Kidney glomerular epithelial cell (primary cell): ENCODE measurements around the gene ACSF3.
"Not testable (repeated sequence)": the region's sequence is repeated elsewhere in the genome, so short reads cannot be mapped to it uniquely, and the experiment has no call there.

Source experiments
- DNase-seq: peaks from one replicate; lab custom pipeline; 2025; lab: John Stamatoyannopoulos, UW

Gene ACSF3

GRCh38 chr16:89190150-89190958 lies 96.7 kb downstream of the ACSF3 start:
- DNase-seq, result no peak

DNA sequence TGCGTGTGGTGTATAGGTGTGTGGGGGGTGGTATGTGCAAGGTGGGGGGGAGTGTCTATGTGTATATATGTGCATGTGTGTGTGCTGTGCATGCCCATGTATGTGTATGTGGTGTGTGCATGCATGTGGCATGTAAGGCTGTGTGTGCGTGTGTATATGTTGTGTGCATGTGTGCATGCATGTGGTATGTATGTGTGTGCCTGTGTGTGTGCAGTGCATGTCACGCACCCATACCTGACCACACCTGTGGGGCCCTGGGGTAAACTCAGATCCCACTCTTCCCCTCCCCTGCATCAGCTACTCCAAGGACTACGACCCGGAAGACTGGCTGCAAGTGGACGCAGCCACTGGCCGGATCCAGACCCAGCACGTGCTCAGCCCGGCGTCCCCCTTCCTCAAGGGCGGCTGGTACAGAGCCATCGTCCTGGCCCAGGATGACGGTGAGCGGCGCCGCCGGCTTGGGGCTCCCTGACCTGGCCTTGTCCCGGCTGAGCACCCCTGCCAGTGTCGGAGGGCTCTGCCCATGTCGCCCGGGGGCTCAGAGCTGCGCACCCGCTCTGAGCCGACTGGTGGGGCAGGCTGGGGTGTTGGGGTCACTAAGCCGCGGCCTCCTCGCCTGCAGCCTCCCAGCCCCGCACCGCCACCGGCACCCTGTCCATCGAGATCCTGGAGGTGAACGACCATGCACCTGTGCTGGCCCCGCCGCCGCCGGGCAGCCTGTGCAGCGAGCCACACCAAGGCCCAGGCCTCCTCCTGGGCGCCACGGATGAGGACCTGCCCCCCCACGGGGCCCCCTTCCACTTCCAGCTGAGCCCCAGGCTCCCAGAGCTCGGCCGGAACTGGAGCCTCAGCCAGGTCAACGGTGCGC lies 97.6 kb downstream of the ACSF3 start:
- no peak for DNase-seq

GRCh38 chr16:89191901-89192185 lies 98.2 kb downstream of the ACSF3 start:
- DNase-seq, result no peak

DNA sequence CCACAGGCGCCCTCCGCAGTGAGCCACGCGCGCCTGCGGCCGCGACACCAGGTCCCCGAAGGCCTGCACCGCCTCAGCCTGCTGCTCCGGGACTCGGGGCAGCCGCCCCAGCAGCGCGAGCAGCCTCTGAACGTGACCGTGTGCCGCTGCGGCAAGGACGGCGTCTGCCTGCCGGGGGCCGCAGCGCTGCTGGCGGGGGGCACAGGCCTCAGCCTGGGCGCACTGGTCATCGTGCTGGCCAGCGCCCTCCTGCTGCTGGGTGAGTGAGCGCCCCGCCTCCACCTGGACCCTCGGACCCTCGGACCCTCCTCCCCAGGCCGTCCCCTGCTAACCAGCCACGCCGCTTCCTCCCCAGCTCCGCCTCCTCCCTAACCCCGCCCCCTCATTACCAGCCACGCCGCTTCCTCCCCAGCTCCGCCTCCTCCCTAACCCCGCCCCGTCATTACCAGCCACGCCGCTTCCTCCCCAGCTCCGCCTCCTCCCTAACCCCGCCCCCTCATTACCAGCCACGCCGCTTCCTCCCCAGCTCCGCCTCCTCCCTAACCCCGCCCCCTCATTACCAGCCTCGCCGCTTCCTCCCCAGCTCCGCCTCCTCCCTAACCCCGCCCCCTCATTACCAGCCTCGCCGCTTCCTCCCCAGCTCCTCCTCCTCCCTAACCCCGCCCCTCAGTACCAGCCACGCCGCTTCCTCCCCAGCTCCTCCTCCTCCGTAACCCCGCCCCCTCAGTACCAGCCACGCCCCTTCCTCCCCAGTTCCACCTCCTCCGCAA lies 98.7 kb downstream of the ACSF3 start:
- DNase-seq, result not testable (repeated sequence)

- no peak for DNase-seq
Measured at GRCh38 chr16:89192956-89193575, 99.4 kb downstream of the ACSF3 start.

- DNase-seq, result no peak
Measured at GRCh38 chr16:89193576-89194293, 100.1 kb downstream of the ACSF3 start.

- no peak for DNase-seq
Measured at GRCh38 chr16:89194340-89195311, 101.0 kb downstream of the ACSF3 start.

GRCh38 chr16:89195521-89196171 lies 102.0 kb downstream of the ACSF3 start:
- no peak for DNase-seq

DNA sequence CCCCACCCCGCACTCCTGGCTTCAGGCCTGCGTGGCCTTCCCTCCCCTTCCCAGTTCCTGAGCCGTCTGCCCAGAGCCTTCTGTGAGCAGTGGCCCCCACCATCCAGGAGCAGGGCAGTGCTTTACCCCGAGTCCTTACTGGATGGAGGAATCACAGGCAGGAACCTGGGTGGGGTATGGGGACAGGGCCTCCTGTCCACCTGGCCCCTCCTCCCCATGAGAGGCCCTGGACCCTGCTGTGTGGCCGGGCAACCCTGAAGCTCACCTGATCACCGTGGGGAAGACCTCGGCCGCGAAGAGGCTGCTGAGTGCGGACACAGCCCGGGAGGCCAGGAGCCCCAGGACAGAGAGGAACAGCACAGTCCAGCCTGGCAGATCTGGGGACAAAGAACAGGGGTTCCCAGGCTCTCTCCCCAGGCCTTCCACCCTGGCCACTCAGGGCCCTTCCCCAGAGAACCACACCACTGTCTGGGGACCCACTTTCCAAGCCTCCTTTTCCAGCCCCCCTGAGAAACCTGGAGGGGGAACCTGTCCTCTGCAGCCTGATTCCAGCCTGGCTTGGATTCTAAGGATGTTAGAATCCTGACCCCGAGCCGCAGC lies 103.5 kb downstream of the ACSF3 start:
- DNase-seq, result no peak

- no peak for DNase-seq
Measured at GRCh38 chr16:89197633-89198416, 104.2 kb downstream of the ACSF3 start.

DNA sequence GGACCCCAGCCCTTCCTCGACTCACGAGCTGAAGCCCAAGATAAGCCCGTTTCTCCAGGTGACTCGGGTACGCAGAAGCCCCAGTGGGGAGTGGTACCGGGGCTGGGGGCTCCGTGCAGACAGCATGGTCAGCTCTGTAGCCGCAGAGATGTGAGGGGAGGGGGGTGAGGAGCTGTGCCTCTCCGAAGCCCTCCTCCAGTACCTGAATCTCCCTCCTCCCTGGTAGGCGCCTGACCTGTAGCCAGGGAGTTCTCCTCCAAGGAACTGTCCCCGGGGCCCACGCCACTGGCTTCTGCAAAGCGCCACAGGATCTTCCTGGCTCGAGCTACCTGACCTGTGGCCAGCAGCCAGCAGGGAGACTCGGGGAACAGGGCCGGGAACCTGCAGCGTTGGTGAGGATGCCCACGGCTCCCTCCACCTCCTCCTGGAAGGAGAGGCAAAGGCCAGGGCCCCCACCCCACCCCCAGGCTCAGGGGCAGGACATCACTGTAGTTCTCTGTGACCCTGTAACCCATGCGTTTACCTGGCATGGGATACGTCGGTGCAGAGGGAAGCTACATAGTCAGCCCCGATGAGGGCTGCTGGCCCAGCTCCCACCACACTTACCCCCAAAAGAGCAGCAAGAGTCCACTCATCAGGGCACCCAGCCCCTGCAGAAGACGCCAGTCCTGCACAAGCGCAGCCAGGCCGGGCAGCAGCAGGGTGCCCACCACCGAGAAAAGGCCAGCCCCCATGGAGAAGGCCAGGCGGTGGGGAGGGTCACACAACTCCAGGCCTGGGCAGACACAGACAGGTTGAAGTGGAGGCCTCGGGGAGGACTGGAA lies 105.0 kb downstream of the ACSF3 start:
- DNase-seq, result no peak

DNA sequence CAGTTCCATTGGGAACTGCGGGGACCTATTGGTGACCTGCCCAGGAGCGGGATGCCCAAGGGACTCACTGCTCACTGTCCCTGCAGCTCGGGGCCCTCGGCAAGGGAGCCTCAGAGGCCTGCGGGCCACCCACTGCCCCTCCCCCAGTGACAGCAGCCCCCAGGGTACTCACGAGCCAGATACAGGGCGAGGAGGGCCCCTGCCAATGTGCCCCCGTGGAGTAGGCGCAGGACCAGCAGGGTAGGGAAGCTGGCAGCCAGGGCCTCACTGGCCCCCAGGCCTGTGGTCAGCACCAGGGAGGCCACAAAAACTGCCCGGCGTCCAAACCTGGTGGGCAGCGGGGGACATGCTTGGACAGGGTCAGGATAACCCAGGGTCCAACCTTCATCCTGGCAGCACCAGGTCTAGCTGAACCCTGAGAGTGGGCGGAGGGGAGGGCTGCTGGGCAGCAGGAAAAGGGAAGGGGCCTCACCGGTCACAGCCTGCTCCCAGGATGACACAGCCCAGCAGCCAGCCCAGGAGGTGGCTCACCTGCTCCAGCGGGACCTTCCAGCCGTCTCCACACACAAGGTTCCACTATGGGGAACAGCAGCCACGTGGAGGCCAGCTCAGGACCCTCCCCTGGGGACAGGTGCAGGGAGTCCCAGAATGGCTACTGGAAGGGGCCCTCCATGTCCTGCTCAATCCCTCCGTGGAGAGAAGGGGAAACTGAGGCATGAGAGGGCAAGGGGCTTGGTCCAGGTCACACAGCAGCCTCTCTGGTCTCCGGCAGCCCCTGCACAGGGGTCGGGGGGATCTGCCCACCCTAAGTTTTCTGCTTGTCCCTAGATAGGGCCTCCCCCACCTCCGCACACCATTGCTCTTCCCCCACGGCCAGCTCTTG lies 105.8 kb downstream of the ACSF3 start:
- DNase-seq, result no peak

DNA sequence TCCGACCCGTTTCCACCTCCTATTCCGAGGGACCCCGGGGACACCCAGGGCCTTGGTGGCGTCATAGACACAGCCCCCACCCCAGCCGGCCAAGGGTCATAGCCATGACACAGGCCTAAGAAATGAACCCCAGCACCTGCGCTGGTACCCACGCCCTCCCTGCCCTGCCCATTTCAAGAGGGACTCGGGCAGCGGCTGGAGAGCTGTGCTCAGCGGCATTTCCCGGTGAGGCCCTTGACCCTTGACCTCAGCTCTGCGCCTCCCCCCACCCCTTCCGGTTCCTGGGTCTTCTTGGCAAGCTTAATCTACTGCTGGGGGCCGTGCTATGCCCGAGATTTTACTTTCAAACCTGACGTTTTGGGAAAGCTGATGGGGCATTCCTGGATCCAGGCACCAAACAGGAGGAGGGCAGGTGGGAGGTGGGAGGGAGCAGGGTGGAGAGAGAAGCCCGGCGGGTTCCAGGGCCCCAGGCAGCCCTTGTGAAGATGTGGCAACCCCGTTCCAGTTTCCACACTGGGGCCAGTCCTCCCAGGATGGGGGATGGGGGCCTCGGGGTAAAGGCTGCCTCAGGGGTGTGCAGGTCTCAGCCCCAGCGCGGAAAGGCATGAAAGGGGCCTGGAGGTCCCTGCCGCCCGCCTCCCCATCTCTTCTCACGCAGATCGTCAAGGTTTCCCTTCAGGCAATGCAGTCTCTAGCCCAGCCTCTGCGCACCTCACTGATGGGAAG lies 106.6 kb downstream of the ACSF3 start, which contains the start of gene SLC22A31:
Gene SLC22A31, minus strand, starts transcription at position 414 of the 726 bp plus-strand sequence. Its CDS starts 36 bp downstream, at position 378.
- DNase-seq, result no peak

- DNase-seq, result no peak
Measured at GRCh38 chr16:89200850-89201411, 107.3 kb downstream of the ACSF3 start.
